H9 (cell line): ENCODE measurements around the gene SYT9. TPM values are rescaled to one million over a fixed set of nuclear protein-coding genes. Genes with fewer than 3 reads are reported as not detected.

Experiments used
- DNase-seq: peaks from one replicate; pipeline ENCODE4 v3.0.0-alpha.2; 2017
- H2AFZ ChIP-seq: one replicate; pipeline ENCODE4 v1.6.1; 2013; ENCODE audit warnings: mild to moderate bottlenecking, low read length, control low read depth, moderate library complexity
- H2AK5ac ChIP-seq: 2 replicates; pipeline ENCODE4 v1.6.1; 2013; ENCODE audit warnings: low read length, control low read depth, mixed read lengths; ENCODE audit not compliant: insufficient read length
- H2BK120ac ChIP-seq: one replicate; pipeline ENCODE4 v1.6.1; 2013; ENCODE audit warnings: low read depth, mild to moderate bottlenecking, low read length, control low read depth, inconsistent platforms; ENCODE audit not compliant: poor library complexity, severe bottlenecking
- H2BK12ac ChIP-seq: 2 replicates; pipeline ENCODE4 v1.6.1; 2013; ENCODE audit warnings: low read length, control low read depth, mixed read lengths, low read depth; ENCODE audit not compliant: insufficient read length
- H2BK15ac ChIP-seq: 2 replicates; pipeline ENCODE4 v1.6.1; 2013; ENCODE audit warnings: low read depth, low read length, control low read depth
- H2BK20ac ChIP-seq: one replicate; pipeline ENCODE4 v1.6.1; 2013; ENCODE audit warnings: low read depth, mild to moderate bottlenecking, low read length, control low read depth, inconsistent platforms; ENCODE audit not compliant: poor library complexity, severe bottlenecking
- H2BK5ac ChIP-seq: 2 replicates; pipeline ENCODE4 v1.6.1; 2013; ENCODE audit warnings: low read length, control low read depth, mixed read lengths; ENCODE audit not compliant: insufficient read length
- H3K14ac ChIP-seq: 2 replicates; pipeline ENCODE4 v1.6.1; 2013; ENCODE audit warnings: low read length, control low read depth; ENCODE audit not compliant: insufficient read depth
- H3K18ac ChIP-seq: 2 replicates; pipeline ENCODE4 v1.6.1; 2013; ENCODE audit warnings: low read depth, mild to moderate bottlenecking, mixed read lengths, low read length, control low read depth; ENCODE audit not compliant: insufficient read length
- H3K23ac ChIP-seq: 2 replicates; pipeline ENCODE4 v1.6.1; 2013; ENCODE audit warnings: low read length, control low read depth, mixed read lengths, low read depth; ENCODE audit not compliant: insufficient read length
- H3K23me2 ChIP-seq: 2 replicates; pipeline ENCODE4 v1.6.1; 2013; ENCODE audit warnings: low read depth, mild to moderate bottlenecking, mixed read lengths, low read length, control low read depth; ENCODE audit not compliant: insufficient read length, poor library complexity, severe bottlenecking
- H3K27ac ChIP-seq: 2 replicates; pipeline ENCODE4 v1.5.1; 2013; ENCODE audit warnings: low read length, control low read depth, mixed read lengths, low read depth; ENCODE audit not compliant: insufficient read length
- H3K27me3 ChIP-seq: 2 replicates; pipeline ENCODE4 v1.6.1; 2013; ENCODE audit warnings: low read length, control low read depth, inconsistent platforms; ENCODE audit not compliant: insufficient read depth
- H3K4ac ChIP-seq: 2 replicates; pipeline ENCODE4 v1.6.1; 2013; ENCODE audit warnings: low read depth, mild to moderate bottlenecking, control low read depth, inconsistent platforms, low read length, moderate library complexity
- H3K4me1 ChIP-seq: 2 replicates; pipeline ENCODE4 v1.6.1; 2013; ENCODE audit warnings: low read length, control low read depth, inconsistent platforms; ENCODE audit not compliant: insufficient read depth
- H3K4me2 ChIP-seq: 2 replicates; pipeline ENCODE4 v1.6.1; 2013; ENCODE audit warnings: low read length, control low read depth, mixed read lengths; ENCODE audit not compliant: insufficient read length, insufficient read depth
- H3K56ac ChIP-seq: 2 replicates; pipeline ENCODE4 v1.6.1; 2013; ENCODE audit warnings: low read depth, mild to moderate bottlenecking, mixed read lengths, low read length, control low read depth; ENCODE audit not compliant: insufficient read length
- H3K79me1 ChIP-seq: 2 replicates; pipeline ENCODE4 v1.6.1; 2013; ENCODE audit warnings: low read depth, mild to moderate bottlenecking, moderate library complexity, low read length, control low read depth, inconsistent platforms; ENCODE audit not compliant: insufficient read depth, poor library complexity, severe bottlenecking
- H3K79me2 ChIP-seq: 2 replicates; pipeline ENCODE4 v1.6.1; 2013; ENCODE audit warnings: low read length, control low read depth, inconsistent platforms; ENCODE audit not compliant: insufficient read depth
- H3K9ac ChIP-seq: 2 replicates; pipeline ENCODE4 v1.6.1; 2013; ENCODE audit warnings: low read length, control low read depth, mixed read lengths; ENCODE audit not compliant: insufficient read length; ENCODE audit errors: extremely low read depth
- H3K9me3 ChIP-seq: one replicate; pipeline ENCODE4 v1.6.1; 2013; ENCODE audit warnings: low read depth, low read length, inconsistent platforms; ENCODE audit not compliant: control insufficient read depth
- H3T11ph ChIP-seq: one replicate; pipeline ENCODE4 v1.6.1; 2013; ENCODE audit warnings: mild to moderate bottlenecking, low read length, control low read depth, inconsistent platforms
- H4K20me1 ChIP-seq: one replicate; pipeline ENCODE4 v1.6.1; 2013; ENCODE audit not compliant: control insufficient read depth, insufficient read length, insufficient read depth
- H4K5ac ChIP-seq: 2 replicates; pipeline ENCODE4 v1.6.1; 2013; ENCODE audit warnings: low read depth, mild to moderate bottlenecking, mixed read lengths, low read length, control low read depth; ENCODE audit not compliant: insufficient read length
- H4K8ac ChIP-seq: replicated peaks from 2 replicates; pipeline ENCODE4 v1.6.1; 2013; ENCODE audit warnings: low read length, control low read depth, mixed read lengths, low read depth; ENCODE audit not compliant: insufficient read length
- H4K91ac ChIP-seq: 2 replicates; pipeline ENCODE4 v1.6.1; 2013; ENCODE audit warnings: low read depth, mild to moderate bottlenecking, moderate library complexity, mixed read lengths, low read length, control low read depth; ENCODE audit not compliant: insufficient read length
- H3K27ac Mint-ChIP-seq, 3 experiments: 2 replicates in 2 of 3; 3 replicates in 1 of 3; pipeline ENCODE4 v1.8.0; 2020 to 2021; ENCODE audit warnings: mixed read lengths in 3 of 3, mild to moderate bottlenecking in 1 of 3, moderate library complexity in 1 of 3
- H3K27me3 Mint-ChIP-seq: 2 replicates; pipeline ENCODE4 v1.8.0; 2021; ENCODE audit warnings: low read depth, mild to moderate bottlenecking, moderate library complexity, mixed read lengths
- H3K36me3 Mint-ChIP-seq, 3 experiments: 2 replicates in 2 of 3; 3 replicates in 1 of 3; pipeline ENCODE4 v1.8.0; 2020 to 2021; ENCODE audit warnings: low read depth in 3 of 3, mixed read lengths in 3 of 3; ENCODE audit not compliant: insufficient read depth in 1 of 3
- H3K4me1 Mint-ChIP-seq, 2 experiments: 2 replicates each; pipeline ENCODE4 v1.8.0; 2020; ENCODE audit warnings: mixed read lengths in 2 of 2
- H3K4me3 Mint-ChIP-seq, 2 experiments: 2 replicates in 1 of 2; 3 replicates in 1 of 2; pipeline ENCODE4 v1.8.0; 2020 to 2021; ENCODE audit warnings: mild to moderate bottlenecking in 2 of 2, mixed read lengths in 2 of 2, moderate library complexity in 1 of 2
- H3K9me3 Mint-ChIP-seq, 2 experiments: 2 replicates in 1 of 2; 3 replicates in 1 of 2; pipeline ENCODE4 v1.8.0; 2020; ENCODE audit warnings: mild to moderate bottlenecking in 2 of 2, mixed read lengths in 2 of 2, moderate library complexity in 1 of 2
- CTCF ChIP-seq: fragments of 200-600 bp; sonication (generic); conservative IDR thresholded peaks from 3 replicates; pipeline ENCODE4 v1.8.0; 2021; ENCODE audit warnings: antibody characterized with exemption, mild to moderate bottlenecking
- WGBS: extraction: QIAGEN DNeasy Blood & Tissue Kit; methylation state at CpG from one replicate; pipeline ENCODE4 v1.1.7; 2013; ENCODE audit warnings: missing lambda C conversion rate, low lambda C conversion rate, mixed read lengths; ENCODE audit not compliant: insufficient read length; ENCODE audit errors: extremely low coverage; 5-methylcytosine and 5-hydroxymethylcytosine counted together
- total RNA-seq: library from RNA; stranded (reverse); gene quantifications from 2 replicates; pipeline ENCODE4 v1.2.1, GENCODE V29; 2021

The SYT9 gene
- total RNA-seq, 1 experiment from 2014 or later, result 0.63 TPM

DNA sequence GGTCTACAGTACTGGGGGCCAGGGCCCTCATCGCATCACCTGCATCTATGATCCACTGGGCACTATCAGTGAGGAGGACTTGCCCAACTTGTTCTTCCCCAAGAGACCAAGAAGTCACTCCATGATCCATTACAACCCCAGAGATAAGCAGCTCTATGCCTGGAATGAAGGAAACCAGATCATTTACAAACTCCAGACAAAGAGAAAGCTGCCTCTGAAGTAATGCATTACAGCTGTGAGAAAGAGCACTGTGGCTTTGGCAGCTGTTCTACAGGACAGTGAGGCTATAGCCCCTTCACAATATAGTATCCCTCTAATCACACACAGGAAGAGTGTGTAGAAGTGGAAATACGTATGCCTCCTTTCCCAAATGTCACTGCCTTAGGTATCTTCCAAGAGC, 258.3 kb downstream of the SYT9 start:
- H4K8ac ChIP-seq, result no peak overlapping the region

More for the DNA sequence above, 258.3 kb downstream of the SYT9 start:
- Mint-ChIP-seq H3K36me3 (no peaks in the 10 kb centered on the region), H3K9me3 (no peaks in the 10 kb centered on the region), H3K4me3 (no peak overlapping the region), H3K4me1 (peaks cover 14 to 15% of the 10 kb centered on the region in 2 experiments), H3K27me3 (peaks cover 18% of the 10 kb centered on the region), H3K27ac (no peak overlapping the region)
- TF ChIP-seq CTCF, result no peak
- H2BK15ac ChIP-seq, result no peak overlapping the region
- H3K4ac ChIP-seq, result no peak overlapping the region
- no peak overlapping the region for H2AFZ ChIP-seq
- H3K23me2 ChIP-seq, result peaks cover 14% of the 10 kb centered on the region
- no peaks in the 10 kb centered on the region for H3K9me3 ChIP-seq
- no peak overlapping the region for H3K27ac ChIP-seq
- H3K4me2 ChIP-seq, result no peak overlapping the region
- H3K18ac ChIP-seq, result no peak overlapping the region
- no peak overlapping the region for H3K23ac ChIP-seq
- H3T11ph ChIP-seq, result no peak overlapping the region
- H2BK120ac ChIP-seq, result no peak overlapping the region
- no peaks in the 10 kb centered on the region for H4K20me1 ChIP-seq
- no CpG with 5 or more reads among the region's 2 CpGs for WGBS
- H3K56ac ChIP-seq, result no peak overlapping the region
- H3K79me2 ChIP-seq, result no peaks in the 10 kb centered on the region
- H3K14ac ChIP-seq, result no peak overlapping the region
- peaks cover 3% of the 10 kb centered on the region; the same call in 1 of the 2 replicates for H3K27me3 ChIP-seq
- no peaks in the 10 kb centered on the region for H3K4me1 ChIP-seq
- no peaks in the 10 kb centered on the region for H3K79me1 ChIP-seq
- no peak for DNase-seq
- H3K9ac ChIP-seq, result no peak overlapping the region
- H2BK20ac ChIP-seq, result no peak overlapping the region
- H4K5ac ChIP-seq, result no peak overlapping the region
- H2BK12ac ChIP-seq, result no peak overlapping the region
- H2BK5ac ChIP-seq, result no peak overlapping the region
- H4K91ac ChIP-seq, result no peak overlapping the region
- no peak overlapping the region for H2AK5ac ChIP-seq
